ENCODE data around the gene CFC1.
"Not testable (repeated sequence)": the region's sequence is repeated elsewhere in the genome, so short reads cannot be mapped to it uniquely, and the experiment has no call there.

- not testable (repeated sequence) for TF ChIP-seq POLR2A, POLR2AphosphoS5 (IDR thresholded peaks at IDR 0.05; ENCODE audit: low read depth, low read length)
These were observed 11.8 kb upstream of the CFC1 start, which contains the start of gene POTEJ for GRCh38 chr2:130611140-130611539.

Measured in GM12892 (cell line).